Upper lobe of left lung (tissue), 6 donors: ENCODE results near the gene MRPL52. TPM values are rescaled to one million over a fixed set of nuclear protein-coding genes. Genes with fewer than 3 reads are reported as not detected.

Source experiments
- ATAC-seq, 2 donors: fragments of 200-7000 bp; cut with Tn5 transposase; one replicate each; pipeline ENCODE4 v1.9.1; 2022; ENCODE audit warnings: mild to moderate bottlenecking in 2 of 2, moderate library complexity in 2 of 2; ENCODE audit not compliant: low FRiP score in 2 of 2
- DNase-seq, 2 donors: peaks; one replicate each; pipeline ENCODE4 v3.0.0-alpha.2; 2019 to 2020
- H3K27ac ChIP-seq, 4 donors: fragments of 200-600 bp; sonication (generic); one replicate each; pipeline ENCODE4 v1.5.1; 2016 to 2019
- H3K27me3 ChIP-seq, 4 donors: fragments of 200-600 bp; sonication (generic); one replicate each; pipeline ENCODE4 v1.5.1; 2017 to 2019
- H3K36me3 ChIP-seq, 4 donors: fragments of 200-600 bp; sonication (generic); one replicate each; pipeline ENCODE4 v1.5.1; 2016 to 2019
- H3K4me1 ChIP-seq, 4 donors: fragments of 200-600 bp; sonication (generic); one replicate each; pipeline ENCODE4 v1.5.1; 2018 to 2019
- H3K4me3 ChIP-seq, 4 donors: fragments of 200-600 bp; sonication (generic); one replicate each; pipeline ENCODE4 v1.5.1; 2017 to 2019; ENCODE audit warnings: mild to moderate bottlenecking in 2 of 4, moderate library complexity in 1 of 4
- H3K9me3 ChIP-seq, 4 donors: fragments of 200-600 bp; sonication (generic); one replicate each; pipeline ENCODE4 v1.5.1; 2018 to 2019
- EP300 ChIP-seq, 4 donors: sonication (generic); formaldehyde crosslinking; IDR thresholded peaks; one replicate each; pipeline ENCODE4 v1.5.1; 2017; ENCODE audit warnings: antibody characterized with exemption in 4 of 4, control low read depth in 2 of 4
- POLR2A ChIP-seq, 4 donors: fragments of 450-650 bp; IDR thresholded peaks; one replicate each; pipeline ENCODE4 v1.5.1; 2016 to 2017; ENCODE audit warnings: antibody characterized with exemption in 4 of 4, mild to moderate bottlenecking in 2 of 4
- POLR2AphosphoS5 ChIP-seq, 2 donors: sonication (generic); formaldehyde crosslinking; IDR thresholded peaks; one replicate each; pipeline ENCODE4 v1.5.1; 2017; ENCODE audit warnings: antibody characterized with exemption in 2 of 2
- WGBS, 2 donors: methylation state at CpG; one replicate each; pipeline ENCODE4 v1.1.5; 2017 to 2018; 5-methylcytosine and 5-hydroxymethylcytosine counted together
- total RNA-seq, 6 donors: library from RNA; depleted of rRNA in 4 of 6; stranded (reverse); fragments of >200 nt in 4 of 6; gene quantifications; one replicate each; pipeline versions ENCODE4 v1.1.0 to v1.2.1, GENCODE V29; 2016 to 2021
- TF ChIP-seq, protein P1 (sequence below), 6 experiments: fragments of 450-650 bp in 4 of 6; fragments of 200-600 bp in 2 of 6; sonication (generic) in 2 of 6; IDR thresholded peaks; one replicate each; pipeline ENCODE4 v1.5.1; 2016 to 2019; ENCODE audit warnings: antibody characterized with exemption in 6 of 6
- donor health status: DM: no; HTN: no; CAD: no; lungs with moderate emphysema.
- donor health status: DM: no; HTN: yes; CAD: no; lungs with severe emphysema.

The MRPL52 gene
- total RNA-seq, 6 donors from 2014 or later, result 9.4 to 88.2 (median 34.1) TPM

DNA sequence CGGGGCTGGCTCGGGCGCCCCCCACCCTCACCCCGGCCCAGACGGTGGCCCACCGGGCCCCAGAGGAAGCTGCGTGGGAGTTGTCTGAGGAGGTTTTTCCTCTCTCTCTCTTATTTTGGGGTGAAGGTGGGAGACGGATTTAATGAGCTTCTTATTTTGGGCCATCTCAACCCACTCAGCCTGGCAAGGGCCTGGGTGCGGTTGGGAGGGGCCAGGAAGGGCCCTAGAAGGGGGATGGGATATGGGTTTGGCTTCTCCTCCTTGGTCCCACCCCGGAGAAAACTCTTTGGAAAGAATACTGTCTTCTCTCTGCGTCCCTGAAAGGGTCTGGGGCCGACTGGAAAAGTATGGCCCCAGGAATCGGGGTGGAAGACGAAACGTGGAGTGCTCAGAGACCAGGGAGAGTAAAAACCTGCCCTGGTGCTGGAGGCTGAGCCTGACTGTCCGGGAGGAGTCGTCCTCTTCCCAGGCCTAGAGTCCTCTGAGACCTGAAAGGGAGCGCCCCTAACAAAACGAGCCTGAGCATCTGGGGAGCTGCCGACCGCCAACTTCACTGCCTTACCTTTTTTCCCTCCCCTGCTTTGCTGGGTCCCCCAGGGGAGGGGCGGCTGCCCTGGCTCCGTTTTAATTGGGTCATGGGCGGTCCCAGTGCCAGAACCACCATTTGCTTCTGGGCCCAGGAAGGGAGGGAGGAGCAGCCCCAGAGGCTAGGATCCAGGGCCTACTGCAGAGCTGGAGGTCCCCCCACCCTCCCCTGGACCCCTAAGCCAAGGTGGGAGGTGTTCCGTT, 8.3 kb downstream of the MRPL52 start:
- WGBS, 2 donors, result 11 to 31% methylated on average over 14 to 25 of the region's 25 CpGs
- ATAC-seq (peak; percentile 17 to 51), DNase-seq (no peak)
- no peaks in the 10 kb centered on the region for H3K9me3 ChIP-seq
- H3K27ac ChIP-seq, result peak overlapping the region; percentile 89 to 97 (median 96)
- H3K4me1 ChIP-seq, result peaks cover 19 to 26% (median 23%) of the 10 kb centered on the region in 4 donors
- peaks cover 7 to 38% (median 29%) of the 10 kb centered on the region in 4 donors for H3K36me3 ChIP-seq
- peak overlapping the region; percentile 71 to 90 (median 76) for H3K4me3 ChIP-seq
- H3K27me3 ChIP-seq, result no peaks in the 10 kb centered on the region
- TF ChIP-seq EP300 (IDR thresholded peaks at IDR 0.05), result no peak
- TF ChIP-seq POLR2A (IDR thresholded peaks at IDR 0.05), result peak in 1 of 4 donors; percentile 20
- TF ChIP-seq POLR2AphosphoS5 (IDR thresholded peaks at IDR 0.05), result peak; percentile 9 to 26

DNA sequence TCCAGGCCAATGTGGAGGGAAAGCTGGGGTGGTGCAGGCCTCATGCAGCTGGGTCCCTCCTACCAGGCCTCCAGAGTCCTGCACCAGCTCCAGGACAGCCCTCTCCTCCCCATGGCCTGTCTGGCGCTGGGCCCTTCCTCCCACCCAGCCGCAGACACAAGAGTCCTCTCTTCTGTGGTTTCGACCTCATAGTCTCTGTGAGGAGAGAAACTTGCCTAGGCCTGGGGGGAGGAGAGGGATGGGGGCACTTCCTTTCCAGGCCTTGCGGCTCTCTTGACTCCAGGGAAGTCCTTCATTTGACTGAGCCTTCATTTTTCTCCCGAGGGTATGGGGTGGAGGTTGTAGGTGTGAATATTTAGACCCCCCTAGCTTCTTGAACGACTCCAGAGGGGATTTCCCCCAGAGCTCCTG, 8.9 kb downstream of the MRPL52 start:
- no peaks in the 10 kb centered on the region for H3K9me3 ChIP-seq
- peak; percentile 11 to 14 for ATAC-seq
- peaks cover 19 to 26% (median 23%) of the 10 kb centered on the region in 4 donors for H3K4me1 ChIP-seq
- DNase-seq, result no peak
- peak in 1 of 4 donors; percentile 41 for TF ChIP-seq POLR2A (IDR thresholded peaks at IDR 0.05)
- no peak for TF ChIP-seq POLR2AphosphoS5 (IDR thresholded peaks at IDR 0.05)
- H3K36me3 ChIP-seq, result peaks cover 14 to 39% (median 32%) of the 10 kb centered on the region in 4 donors
- H3K4me3 ChIP-seq, result peak overlapping the region; percentile 26 to 90 (median 75)
- H3K27me3 ChIP-seq, result no peaks in the 10 kb centered on the region
- peak overlapping the region; percentile 89 to 97 (median 96) for H3K27ac ChIP-seq
- WGBS, 2 donors, result 17 to 30% methylated on average over 4 to 6 of the region's 6 CpGs

DNA sequence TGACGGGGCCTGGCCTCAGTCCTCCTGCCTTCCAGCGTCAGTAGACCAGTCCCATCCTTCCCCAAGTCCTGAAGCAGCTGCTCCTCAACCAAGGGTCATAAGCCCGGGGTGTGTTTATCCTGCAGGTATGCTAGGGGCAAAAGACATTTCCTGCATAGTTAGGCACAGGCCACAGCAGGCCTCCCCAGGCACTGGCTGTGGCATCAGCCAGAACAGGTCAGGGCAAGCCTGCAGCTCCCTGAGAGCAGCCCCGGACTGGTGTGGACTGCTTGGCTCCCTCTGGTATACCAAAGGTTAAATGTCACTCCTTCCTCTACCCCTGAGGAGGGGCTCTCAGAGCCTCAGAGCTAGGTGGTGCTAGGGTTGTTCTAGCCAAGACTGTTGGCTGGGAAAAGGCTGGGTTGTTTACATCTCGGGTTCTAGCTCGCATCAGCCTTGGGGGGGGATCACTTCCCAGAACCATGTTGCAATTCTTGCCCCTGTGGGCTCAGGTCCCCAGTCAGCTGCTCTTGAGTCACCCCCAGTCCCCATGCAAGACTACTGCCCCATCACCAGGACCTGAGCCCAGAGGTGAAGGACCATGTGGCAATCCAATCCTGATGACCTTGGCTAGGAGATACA, 9.6 kb downstream of the MRPL52 start:
- peaks cover 19 to 26% (median 23%) of the 10 kb centered on the region in 4 donors for H3K4me1 ChIP-seq
- peak overlapping the region; percentile 89 to 97 (median 96) for H3K27ac ChIP-seq
- H3K9me3 ChIP-seq, result no peaks in the 10 kb centered on the region
- WGBS, 2 donors, result 45 to 56% methylated on average over 6 of the region's 6 CpGs
- DNase-seq (no peak), ATAC-seq (no peak)
- H3K4me3 ChIP-seq, result peak overlapping the region in 2 of 4 donors; percentile 71 to 90
- no peaks in the 10 kb centered on the region for H3K27me3 ChIP-seq
- TF ChIP-seq, protein P1, sequence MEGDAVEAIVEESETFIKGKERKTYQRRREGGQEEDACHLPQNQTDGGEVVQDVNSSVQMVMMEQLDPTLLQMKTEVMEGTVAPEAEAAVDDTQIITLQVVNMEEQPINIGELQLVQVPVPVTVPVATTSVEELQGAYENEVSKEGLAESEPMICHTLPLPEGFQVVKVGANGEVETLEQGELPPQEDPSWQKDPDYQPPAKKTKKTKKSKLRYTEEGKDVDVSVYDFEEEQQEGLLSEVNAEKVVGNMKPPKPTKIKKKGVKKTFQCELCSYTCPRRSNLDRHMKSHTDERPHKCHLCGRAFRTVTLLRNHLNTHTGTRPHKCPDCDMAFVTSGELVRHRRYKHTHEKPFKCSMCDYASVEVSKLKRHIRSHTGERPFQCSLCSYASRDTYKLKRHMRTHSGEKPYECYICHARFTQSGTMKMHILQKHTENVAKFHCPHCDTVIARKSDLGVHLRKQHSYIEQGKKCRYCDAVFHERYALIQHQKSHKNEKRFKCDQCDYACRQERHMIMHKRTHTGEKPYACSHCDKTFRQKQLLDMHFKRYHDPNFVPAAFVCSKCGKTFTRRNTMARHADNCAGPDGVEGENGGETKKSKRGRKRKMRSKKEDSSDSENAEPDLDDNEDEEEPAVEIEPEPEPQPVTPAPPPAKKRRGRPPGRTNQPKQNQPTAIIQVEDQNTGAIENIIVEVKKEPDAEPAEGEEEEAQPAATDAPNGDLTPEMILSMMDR (IDR thresholded peaks at IDR 0.05), result no peak
- TF ChIP-seq POLR2AphosphoS5 (IDR thresholded peaks at IDR 0.05), result peak; percentile 33 to 52
- peaks cover 17 to 39% (median 34%) of the 10 kb centered on the region in 4 donors for H3K36me3 ChIP-seq

DNA sequence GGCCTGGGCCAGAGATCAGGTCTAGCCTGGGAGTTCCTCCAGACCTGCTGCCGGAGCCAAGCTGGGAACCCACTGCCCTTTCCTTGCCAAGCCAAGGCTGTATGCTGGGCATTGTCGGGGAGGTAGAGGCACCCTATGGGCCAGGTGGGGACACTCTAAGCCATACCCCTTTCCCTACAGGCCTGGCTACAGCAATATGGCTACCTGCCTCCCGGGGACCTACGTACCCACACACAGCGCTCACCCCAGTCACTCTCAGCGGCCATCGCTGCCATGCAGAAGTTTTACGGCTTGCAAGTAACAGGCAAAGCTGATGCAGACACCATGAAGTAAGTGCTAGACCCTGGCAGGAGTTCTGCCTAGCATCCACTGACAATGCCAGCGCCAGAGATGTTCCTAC, 11.6 kb downstream of the MRPL52 start:
- H3K4me1 ChIP-seq, result peaks cover 15 to 31% (median 23%) of the 10 kb centered on the region in 4 donors
- no peaks in the 10 kb centered on the region for H3K27me3 ChIP-seq
- TF ChIP-seq POLR2A (IDR thresholded peaks at IDR 0.05), result no peak
- TF ChIP-seq, protein P1 (IDR thresholded peaks at IDR 0.05), result no peak
- no peak for TF ChIP-seq EP300 (IDR thresholded peaks at IDR 0.05)
- no peak for TF ChIP-seq POLR2AphosphoS5 (IDR thresholded peaks at IDR 0.05)
- H3K9me3 ChIP-seq, result no peaks in the 10 kb centered on the region
- no peak for DNase-seq
- H3K27ac ChIP-seq, result no peak overlapping the region
- no peak for ATAC-seq
- H3K36me3 ChIP-seq, result peaks cover 36 to 56% (median 49%) of the 10 kb centered on the region in 4 donors
- 95 to 98% methylated on average over 9 of the region's 9 CpGs for WGBS, 2 donors
- H3K4me3 ChIP-seq, result no peak overlapping the region

DNA sequence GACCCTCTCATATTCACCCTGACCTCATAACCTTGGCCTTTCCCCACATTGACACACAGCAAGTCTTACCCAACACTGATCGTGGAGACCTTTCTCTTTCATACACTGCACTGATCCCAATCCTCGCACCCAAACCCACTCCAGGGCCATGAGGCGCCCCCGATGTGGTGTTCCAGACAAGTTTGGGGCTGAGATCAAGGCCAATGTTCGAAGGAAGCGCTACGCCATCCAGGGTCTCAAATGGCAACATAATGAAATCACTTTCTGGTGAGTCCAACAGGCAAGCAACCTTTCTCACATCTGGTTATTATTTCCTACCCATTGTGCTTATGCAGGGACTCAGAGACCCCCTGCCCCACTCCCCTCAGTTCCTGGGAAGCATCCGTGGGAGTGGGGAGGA, 12.1 kb downstream of the MRPL52 start:
- Histone ChIP-seq H3K27ac (peak overlapping the region in 1 of 4 donors; percentile 48), H3K9me3 (no peaks in the 10 kb centered on the region), H3K4me3 (no peak overlapping the region), H3K27me3 (no peaks in the 10 kb centered on the region), H3K36me3 (peaks cover 36 to 61% (median 51%) of the 10 kb centered on the region in 4 donors), H3K4me1 (peaks cover 15 to 35% (median 27%) of the 10 kb centered on the region in 4 donors)
- DNase-seq (no peak), ATAC-seq (no peak)
- 88 to 90% methylated on average over 6 to 8 of the region's 8 CpGs for WGBS, 2 donors
- no peak for TF ChIP-seq POLR2A (IDR thresholded peaks at IDR 0.05)
- TF ChIP-seq, protein P1 (IDR thresholded peaks at IDR 0.05), result no peak
- TF ChIP-seq EP300 (IDR thresholded peaks at IDR 0.05), result no peak
